Activated CD4-positive, alpha-beta T cell treated with anti-CD3 and anti-CD28 coated beads for 1 hour (primary cell): ENCODE results near the gene FUOM.

Experiments
- DNase-seq: peaks from one replicate; pipeline ENCODE4 v3.0.0-alpha.2; 2020

FUOM gene

DNA sequence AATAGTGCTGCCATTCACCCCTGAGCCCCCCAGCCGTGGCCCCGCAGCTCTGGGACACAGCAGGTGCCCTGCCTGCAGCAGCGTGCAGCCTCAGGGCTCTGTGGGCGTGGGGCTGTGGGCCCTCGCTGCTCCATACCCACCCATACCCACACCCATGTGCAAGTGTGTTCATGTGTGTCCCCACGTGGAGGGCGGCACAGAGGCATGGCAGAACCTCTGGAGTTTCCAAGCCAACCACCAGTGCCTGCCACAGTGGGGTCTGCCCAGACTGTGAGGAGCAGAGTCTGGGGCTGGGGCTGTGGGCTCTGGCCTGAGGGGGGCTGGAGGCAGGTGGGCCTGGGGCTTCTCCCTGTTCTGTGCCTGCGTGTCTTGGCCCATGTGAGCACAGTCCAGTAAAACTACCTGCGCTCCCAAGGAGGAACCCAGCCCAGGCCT, 8.2 kb downstream of the FUOM start:
- no peak for DNase-seq

DNA sequence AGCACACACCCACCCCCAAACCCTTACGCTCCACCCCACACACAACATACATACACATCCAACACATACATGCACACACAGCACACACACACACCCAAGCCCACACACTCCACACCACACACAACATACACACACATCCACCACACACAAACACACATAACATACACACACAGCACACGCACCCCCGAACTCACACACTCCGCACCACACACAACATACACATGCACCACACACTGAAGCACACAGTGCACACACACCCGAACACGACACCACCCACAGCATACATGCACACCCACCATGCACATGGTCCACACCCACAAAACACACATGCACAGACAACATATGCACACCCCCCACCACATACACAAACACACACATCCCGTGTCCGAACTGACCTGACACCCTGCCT, 8.7 kb downstream of the FUOM start:
- no peak for DNase-seq

DNA sequence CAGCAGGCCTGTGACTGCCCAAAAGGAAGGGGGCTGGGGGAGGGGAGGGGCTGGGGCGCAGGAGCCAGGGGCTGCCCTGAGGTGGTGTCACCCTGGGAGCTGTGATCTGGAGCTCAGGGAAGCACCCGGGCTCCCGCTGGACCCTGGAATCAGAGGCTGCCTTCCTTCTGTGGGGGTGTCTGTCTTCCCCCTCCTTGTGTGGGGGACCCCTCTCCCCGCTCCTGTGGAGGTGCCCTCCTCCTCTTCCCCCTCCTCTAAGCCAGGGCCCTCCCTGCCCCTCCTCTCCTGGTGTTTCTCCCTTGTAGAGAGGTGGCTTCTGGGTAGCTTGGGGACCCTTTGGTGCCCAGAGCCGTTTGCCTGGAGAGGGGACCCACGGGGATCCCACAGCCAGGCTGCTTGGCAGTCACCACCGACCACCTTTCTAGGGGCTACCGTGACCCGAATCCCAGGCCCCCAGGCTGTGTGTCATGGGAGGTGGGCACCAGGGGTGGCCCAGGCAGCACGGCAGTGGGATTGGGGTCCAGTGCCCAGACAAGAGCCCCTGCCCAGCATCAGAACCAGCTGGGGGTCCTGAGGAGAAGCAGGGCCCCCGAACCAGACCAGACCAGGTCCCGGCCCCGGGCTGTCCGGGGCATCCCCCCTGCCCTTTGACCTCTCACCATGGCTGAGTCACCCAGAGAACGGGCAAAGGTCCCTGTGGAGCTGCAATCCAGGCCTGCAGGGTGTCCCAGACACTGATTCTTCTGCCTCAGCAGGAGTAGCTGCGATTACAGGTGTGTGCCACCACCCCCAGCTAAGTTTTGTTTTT, 9.9 kb downstream of the FUOM start:
- no peak for DNase-seq

DNA sequence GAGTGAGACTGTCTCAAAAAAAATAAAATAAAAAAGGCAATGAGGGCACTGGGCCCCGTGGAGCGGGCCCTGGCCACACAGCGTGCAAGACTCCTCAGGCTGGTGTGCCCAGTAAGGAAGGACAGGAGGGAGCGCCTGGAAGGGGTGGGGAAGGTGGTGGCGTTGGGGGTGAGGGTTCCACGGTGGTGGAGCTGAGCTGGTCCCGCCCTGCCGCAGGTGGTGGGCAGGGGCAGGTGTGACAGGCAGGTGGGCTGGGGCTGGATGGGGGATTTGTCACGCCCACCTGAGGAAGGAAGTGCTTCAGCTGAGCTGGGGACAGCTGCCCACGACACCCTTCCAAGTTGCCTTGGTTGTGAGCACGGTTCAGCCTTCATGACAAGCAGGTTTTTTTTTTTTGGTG, 11.4 kb downstream of the FUOM start:
- DNase-seq: no peak

DNA sequence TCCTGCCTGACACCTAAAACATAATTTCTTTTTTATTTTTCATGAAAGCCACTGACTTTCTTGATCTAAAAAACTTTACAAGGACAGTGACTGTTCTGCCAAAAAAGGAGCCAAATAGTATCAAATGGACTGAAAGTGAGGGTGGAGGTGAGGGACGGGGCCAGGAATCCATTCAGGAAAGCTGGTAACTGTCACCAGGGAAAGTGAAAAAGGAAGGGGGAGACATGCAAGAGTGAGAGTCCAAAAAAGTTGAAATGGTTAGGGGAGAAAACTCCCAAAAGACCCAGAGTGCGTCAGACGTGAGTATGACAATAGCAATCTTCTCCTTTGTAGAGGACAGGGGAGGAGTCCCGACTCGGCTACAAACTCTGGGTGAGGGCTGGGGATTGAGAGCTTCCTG, 13.6 kb downstream of the FUOM start:
- no peak for DNase-seq

DNA sequence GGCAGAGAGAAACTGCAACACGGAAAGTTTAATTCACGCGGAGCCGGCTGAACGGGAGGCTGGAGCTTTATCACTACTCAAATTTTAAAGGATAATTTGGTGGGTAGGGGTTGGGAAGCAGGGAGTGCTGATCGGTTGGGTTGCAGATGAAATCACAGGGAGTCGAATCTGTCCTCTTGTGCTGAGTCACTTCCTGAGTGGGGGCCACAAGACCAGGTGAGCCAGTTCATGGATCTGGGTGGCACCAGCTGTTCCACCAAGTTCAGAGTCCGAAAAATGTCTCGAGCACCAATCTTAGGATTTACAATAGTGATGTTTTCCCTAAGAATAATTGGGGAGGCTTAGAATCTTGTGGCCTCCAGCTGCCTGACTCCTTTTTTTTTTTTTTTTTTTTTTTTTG, 14.3 kb downstream of the FUOM start:
- DNase-seq: no peak

DNA sequence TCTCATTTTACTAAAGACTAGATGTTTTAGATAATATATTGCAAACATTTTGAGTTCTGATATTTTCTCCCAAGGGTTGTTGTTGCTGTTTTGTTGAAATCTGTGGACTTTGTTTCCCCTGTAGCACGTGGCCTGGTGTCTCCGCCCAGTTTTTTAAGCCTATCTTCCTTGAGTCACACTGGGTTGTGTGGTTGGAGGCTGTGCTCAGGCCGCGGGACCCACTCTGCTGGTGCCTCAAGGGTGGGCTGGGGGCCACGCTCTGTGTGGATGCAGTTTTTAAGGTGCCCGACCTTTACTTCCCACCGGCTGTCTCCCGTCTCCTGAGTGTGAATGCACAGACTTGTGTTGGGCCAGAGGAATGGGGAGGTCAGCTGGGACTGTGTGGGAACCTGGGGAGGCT, 14.9 kb downstream of the FUOM start:
- DNase-seq: no peak

DNA sequence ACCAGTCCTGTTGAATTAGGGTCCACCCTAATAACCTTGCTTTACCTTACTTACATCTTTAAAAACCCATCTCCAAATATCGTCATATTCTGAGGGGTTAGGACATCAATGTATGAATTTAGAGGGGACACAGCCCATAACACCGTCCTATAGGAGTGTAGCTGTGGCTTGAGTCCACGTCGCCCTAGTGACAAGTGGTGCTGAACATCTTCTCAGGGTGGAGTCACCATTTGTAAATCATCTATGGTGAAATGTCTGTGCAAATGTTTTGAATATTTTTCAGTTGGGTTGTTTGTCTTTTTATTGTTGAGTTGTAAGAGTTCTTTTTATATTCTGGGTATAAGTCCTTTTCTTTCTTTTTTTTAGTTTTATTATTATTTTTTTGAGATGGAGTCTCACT, 15.8 kb downstream of the FUOM start:
- no peak for DNase-seq

DNA sequence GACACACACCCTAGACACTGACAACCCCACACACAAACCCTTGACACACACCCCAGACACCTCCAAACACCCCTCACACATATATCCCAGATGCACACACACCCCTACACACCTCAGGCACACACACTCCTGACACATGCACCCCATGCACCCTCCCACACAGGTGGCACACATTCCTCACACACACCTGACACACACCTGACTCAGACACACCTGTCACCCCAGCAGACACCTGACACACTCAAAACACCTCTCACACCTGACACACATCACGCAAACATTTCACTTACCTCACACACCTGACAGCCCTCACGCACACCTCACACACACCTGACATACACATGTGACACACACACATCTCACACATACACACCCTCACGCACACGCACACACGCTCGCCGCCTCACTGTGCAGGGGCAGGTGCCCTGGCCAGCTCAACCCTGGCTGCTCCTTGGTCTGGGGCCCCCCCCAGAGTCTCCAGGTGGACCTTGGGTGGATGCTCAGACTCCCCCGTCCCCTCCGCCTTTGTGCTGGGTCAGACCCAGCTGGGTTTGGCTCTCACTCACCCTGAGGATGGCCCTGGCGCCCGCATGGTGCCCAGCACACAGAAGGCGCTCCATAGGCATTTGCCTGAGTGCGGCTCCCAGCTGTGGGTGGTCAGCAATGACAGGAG, 18.0 kb downstream of the FUOM start:
- DNase-seq: no peak

DNA sequence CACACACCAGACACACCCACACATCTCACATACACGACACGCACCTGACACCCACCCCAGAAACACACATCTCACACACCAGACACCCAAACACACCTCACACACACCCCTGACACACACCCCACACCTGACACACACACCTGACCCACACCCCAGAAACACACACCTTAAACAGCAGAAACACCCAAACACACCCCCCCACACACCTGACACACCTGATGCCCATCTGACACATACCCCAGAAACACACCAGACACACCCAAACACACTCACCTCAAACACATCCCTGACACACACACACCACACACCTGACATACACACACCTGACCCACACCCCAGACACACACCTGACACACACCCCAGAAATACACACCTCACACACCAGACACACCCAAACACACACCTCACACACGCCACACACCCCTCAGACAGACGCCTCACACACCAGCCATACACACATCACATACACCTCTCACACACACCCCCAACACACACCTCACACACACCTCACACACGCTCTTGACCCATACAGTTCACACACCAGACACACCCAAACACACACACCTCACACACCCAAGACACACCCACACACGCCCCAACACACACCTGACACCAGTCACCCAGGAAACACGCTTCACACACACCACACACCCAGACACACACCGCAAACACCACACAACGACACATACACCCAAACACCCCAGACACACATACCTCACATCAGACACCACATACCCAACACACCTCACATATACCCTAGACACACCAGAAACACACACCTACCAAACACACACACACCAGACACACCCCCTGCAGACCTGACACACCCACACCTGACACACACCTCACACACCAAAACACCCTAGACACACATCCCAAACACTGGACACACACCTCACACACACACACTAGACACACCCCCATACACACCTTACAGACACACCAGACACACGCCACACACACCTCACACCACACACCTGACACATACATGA, 19.4 kb downstream of the FUOM start:
- DNase-seq: no peak

DNA sequence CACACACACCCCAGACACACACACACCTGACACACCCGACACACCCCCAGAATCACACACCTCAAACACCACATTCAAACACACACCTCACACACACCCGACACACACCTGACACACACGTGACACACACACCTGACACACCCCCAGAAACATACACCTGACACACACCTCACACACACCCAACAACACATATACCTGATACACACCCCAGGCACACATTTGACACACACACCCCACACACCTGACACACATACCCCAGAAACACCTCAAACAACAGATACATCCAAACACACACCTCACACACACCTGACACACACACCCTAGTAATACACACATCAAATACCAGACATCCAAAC, 20.5 kb downstream of the FUOM start:
- no peak for DNase-seq

DNA sequence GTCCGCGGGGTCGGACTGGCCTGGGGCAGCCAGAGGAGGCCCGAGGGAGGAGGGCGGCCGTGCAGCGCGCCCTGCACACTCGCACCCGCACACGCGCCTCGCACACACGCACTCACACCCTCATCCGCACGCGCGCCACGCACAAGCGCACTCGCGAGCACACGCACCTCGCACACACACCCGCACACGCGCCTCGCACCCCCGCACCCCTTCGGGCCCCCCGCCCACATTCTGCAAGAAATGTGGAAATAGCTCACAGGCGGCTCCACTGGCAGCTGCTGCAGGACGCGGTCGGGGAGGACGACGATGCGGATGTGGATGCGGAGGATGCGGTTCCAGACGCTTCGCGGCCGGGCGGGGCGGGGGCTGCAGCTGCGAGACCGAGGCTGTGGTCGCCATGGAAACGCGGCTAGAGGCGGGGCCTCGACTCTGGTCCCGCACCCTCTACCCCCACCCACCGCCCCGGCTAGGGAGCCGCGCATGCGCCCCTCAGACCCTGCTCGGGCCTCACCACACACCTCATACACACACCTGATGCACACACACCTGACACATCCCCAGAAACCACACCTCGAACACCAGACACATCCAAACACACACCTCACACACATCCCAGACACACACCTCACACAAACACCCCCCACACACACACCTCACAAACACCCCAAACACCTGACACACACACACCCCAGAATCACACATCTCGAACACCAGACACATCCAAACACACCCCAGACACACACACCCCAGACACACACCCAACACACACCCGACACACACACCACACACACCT, 21.0 kb downstream of the FUOM start, which contains the start of gene CALY:
Gene CALY, minus strand, starts transcription at position 320 of the 793 bp plus-strand sequence. CDS start 7,907 bp downstream, outside the sequence.
- peak; percentile 74 for DNase-seq

DNA sequence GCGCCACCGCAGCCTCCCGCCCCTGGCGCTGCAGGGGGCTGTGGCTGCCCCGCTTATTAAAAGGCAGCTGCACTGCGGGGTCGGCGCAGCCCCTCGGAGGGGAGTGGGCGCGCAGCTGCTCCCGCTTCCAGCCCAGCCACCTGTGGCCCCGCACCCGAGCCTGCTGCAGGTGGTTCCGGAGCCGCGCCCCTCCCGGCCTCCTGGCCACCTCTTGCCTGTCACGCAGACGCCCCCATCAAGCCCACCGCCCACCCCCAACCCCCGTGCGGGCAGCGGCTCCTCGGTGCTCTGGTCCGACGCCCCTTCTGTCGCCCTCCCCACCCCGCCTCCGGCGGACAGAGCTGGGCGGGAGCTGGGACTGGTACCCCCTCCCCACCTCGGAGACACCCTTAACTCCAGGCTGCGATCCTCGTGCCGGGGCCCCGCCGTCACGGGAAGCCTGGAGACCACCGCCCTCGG, 21.7 kb downstream of the FUOM start:
- DNase-seq: no peak

DNA sequence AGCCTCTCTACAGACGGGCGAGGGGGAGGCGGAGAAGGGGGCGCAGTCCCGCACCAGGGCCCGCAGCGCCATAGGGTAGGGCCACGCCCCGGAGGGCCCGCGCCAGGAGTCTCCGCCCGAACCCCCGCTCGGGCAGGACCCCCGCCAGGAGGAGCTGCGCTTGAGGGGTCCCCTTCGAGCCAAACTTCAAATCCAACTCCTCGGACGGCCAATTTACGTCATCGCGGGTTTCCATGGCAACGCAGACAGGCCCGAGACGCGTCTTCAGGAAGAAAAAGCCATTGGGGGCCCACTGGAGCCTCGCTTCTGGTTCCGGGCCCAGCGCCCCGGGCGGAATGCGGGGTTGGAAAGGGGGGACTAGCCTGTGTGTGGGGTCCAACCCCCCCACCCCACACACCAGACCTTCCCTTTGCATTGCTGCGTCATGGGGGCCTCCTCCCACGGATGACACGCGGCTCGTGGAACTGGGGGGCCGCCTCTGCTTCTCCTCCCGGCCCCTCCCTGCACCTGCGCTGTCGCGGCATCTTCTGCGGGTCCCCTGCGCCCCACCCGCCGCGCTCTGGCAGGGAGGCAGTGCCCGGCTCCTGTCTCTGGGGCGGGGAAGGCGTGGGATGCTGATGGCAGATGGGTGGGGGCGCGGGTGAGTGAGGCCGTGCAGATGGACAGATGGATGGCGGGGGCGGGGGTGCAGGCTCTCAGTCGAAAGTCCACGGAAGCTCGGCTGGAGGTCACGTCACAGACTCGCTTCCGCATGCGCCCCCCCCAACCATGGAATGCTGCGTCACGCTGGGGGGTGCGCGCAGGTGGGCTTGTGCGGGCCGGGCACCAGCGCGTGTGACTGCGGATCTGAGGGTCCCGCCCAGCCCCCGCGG, 22.3 kb downstream of the FUOM start:
- peak; percentile 72 for DNase-seq

DNA sequence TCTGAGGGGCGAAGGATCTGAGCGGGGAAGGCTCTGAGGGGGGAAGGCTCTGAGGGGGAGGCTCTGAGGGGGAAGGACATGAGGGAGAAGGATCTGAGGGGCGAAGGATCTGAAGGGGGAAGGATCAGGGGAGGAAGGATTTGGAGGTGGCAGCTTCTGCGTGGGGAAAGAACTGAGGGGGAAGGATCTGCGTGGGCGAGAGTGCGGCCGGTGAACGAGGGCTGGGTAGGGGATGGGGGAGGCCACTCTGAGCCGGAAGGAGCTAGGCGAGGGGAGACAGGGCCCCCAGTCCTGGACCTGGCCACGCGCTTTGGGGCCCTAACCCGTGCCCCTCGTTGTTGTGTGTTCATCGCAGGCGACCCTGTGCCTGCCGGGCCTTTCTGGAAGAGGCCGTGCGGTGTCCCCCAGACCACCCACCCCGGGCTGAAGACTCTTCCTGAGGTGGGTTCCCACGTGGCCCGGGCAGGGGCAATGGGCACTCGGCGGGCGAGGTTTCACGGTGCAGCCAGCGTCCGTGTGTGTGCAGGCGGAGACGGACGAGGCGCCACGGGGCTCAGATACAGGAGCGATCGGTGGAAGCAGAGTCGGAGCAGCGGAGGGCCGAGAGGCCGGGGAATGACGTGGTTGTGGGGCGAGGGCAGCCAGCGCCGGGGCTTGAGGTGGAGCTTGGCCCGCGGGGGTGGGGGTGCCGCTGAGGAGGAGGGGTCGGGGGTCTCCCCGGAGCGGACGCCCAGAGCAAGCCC, 23.1 kb downstream of the FUOM start:
- no peak for DNase-seq

DNA sequence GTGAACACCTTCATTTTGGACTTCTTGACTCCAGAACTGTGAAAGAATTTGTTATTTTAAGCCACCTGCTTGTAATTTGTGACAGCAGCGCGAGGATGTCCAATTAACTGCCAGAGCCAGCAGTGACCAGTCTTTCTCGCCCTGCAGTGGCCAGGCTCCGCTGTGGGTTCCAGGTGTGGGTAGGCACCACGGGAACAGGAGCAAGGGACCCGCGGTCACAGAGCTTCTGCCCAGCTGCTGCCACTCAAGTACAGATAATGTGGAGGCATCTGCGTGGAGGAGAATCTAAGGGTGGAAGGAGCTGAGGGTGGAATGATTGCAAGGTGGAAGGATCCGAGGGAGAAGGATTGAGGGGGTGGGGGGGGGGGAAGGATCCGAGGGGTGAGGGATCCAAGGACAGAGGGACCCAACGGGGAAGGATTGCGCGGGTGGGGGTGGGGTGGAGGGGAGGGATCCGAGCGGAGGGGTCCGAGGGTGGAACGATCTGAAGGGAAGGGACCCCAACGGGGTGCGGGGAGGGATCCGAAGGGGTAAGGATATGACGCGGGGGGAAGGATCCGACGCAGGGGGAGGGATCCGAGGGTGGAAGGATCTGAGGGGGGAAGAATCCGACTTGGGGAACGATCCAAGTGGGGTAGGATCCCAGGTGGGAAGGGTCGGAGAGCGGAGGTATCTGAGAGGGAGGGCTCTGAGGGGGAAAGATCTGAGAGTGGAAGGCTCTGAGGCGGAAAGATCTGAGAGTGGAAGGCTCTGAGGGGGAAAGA, 24.7 kb downstream of the FUOM start:
- DNase-seq: no peak

DNA sequence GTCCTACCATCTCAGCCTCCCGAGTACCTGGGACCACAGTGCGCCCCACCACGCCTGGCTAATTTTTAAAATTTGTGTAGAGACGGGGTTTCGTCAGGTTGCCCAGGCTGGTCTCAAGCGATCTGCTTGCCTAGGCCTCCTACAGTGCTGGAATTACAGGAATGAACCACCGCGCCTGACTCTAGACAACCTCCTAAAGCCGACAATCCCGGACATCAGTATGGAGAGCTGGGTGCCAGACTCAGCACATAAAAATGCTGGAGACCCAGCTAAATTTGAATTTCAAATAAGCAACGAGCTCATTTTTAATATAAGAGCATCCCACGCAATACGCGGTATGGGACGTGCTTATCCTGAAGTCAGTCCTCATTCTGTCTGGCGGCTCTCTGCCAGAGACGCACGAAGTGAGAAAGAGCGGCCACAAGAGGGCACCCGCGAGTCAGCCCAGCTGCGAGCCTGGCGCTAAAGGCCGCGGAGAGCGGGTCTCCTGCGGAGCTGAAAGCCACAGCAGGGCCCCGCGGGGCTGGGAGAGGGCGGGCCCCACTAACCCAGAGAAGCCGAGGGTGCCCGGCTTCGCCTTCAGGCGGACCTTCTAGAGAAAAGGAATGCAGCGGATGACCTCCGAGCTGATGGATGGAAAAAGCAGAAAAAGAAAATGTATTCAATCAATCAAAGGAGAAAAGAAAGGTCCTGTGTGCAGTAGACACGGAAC, 28.2 kb downstream of the FUOM start:
- peak; percentile 79 for DNase-seq

DNA sequence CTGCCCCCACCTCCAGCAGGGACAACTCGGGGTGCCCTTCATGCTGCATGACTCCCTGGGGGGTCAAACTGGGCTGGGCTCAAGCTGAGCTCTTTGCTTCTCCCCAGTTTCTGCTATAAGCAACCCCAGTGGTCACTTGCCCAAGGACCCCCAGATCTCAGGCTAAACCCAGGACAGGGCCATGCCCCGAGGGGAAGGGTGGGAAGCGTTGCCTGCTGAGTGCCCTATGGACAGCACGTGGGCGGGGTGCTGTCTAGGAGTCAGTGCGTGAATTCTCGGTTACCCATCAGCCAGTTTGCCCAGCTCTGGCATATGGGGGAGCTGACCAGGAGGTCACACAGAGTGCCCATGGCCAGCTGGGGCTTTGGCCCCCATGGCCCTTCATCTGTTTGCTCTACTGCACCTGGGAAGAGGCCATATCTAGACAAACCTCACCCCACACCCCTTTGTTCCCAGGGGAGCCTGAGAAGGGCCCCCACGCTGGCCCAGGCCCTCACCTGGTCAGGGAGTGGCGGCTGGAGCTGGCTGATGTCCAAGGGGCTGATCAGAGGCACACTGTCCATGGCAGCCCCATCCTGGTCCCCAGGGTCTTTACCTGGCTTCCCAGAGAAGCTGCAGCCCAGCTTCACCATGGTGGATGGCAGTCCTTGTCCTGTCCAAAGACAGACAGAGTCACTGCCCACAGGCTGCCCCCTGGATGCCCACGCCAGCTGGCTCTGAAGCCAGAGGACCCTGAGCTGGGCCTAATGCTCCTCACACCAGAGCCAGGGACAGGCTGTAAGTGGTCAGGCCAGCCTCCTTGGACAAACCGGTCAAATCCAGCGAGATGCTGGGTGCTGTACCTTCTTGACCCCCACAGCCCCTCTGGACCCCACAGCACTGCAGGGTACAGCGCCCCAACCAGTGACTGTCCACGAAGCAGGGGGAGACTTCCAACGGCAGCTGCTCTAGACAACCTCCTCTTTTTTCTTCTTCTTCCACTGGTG, 29.2 kb downstream of the FUOM start:
- no peak for DNase-seq
